Activated CD4-positive, alpha-beta memory T cell treated with anti-CD3 and anti-CD28 coated beads for 36 hours (primary cell): Measurements from ENCODE around the gene GJD3. TPM values are rescaled to one million over a fixed set of nuclear protein-coding genes. Genes with fewer than 3 reads are reported as not detected.

Experiments used
- total RNA-seq, 2 experiments: library from RNA; stranded (reverse); gene quantifications; one replicate each; pipeline ENCODE4 v1.2.3, GENCODE V29; 2021

Gene GJD3
- total RNA-seq, 2 experiments from 2014 or later: 0.27 TPM; not detected in 1

Other genes starting within 250 kb of the GJD3 start
- gene MSL1, start 242.8 kb downstream of the GJD3 start, total RNA-seq: 10 to 100 TPM; 77.9 to 80.6 TPM
- gene CASC3, start 224.2 kb downstream of the GJD3 start, total RNA-seq: 100 to 1,000 TPM in 1 of 2 experiments, 10 to 100 TPM in 1; 96.1 to 102 TPM
- gene RAPGEFL1, start 187.3 kb downstream of the GJD3 start, total RNA-seq: 1 to 10 TPM; 4.9 to 6.1 TPM
- gene WIPF2, start 145.4 kb downstream of the GJD3 start, total RNA-seq: 10 to 100 TPM; 19.0 to 20.6 TPM
- gene CDC6, start 76.9 kb downstream of the GJD3 start, total RNA-seq: 10 to 100 TPM; 95.6 to 95.7 TPM
- gene RARA, start 55.6 kb downstream of the GJD3 start, total RNA-seq: 10 to 100 TPM; 31.2 TPM
- 100 to 1,000 TPM; 301 to 311 TPM for gene TOP2A, start 53.2 kb upstream of the GJD3 start, total RNA-seq
- gene IGFBP4, start 78.7 kb upstream of the GJD3 start, total RNA-seq: 10 to 100 TPM; 14.6 to 15.5 TPM
- 10 to 100 TPM; 14.5 to 15.2 TPM for gene TNS4, start 136.9 kb upstream of the GJD3 start, total RNA-seq
- gene CCR7, start 200.7 kb upstream of the GJD3 start, total RNA-seq: 100 to 1,000 TPM; 137 to 145 TPM